Ovary (tissue), 9 donors: ENCODE measurements around the gene CACNA2D1. TPM values are rescaled to one million over a fixed set of nuclear protein-coding genes. Genes with fewer than 3 reads are reported as not detected.

ENCODE experiments used
- DNase-seq, 5 donors: peaks; one replicate each; pipeline ENCODE4 v3.0.0-alpha.2; 2019 to 2020
- H3K27ac ChIP-seq, 2 donors: fragments of 200-600 bp; one replicate each; pipeline versions ENCODE4 v1.5.1 to v1.8.0; 2019 to 2022
- H3K27me3 ChIP-seq: fragments of 200-600 bp; one replicate; pipeline ENCODE4 v1.8.0; 2022
- H3K36me3 ChIP-seq: fragments of 200-600 bp; sonication (generic); one replicate; pipeline ENCODE4 v1.5.1; 2019
- H3K4me1 ChIP-seq: one replicate; pipeline ENCODE4 v1.8.1; 2013; ENCODE audit warnings: mild to moderate bottlenecking, moderate library complexity; ENCODE audit not compliant: insufficient read depth
- H3K4me3 ChIP-seq: fragments of 200-600 bp; sonication (generic); one replicate; pipeline ENCODE4 v1.5.1; 2017
- H3K9me3 ChIP-seq, 2 donors: fragments of 200-600 bp in 1 of 2; sonication (generic) in 1 of 2; one replicate each; pipeline versions ENCODE4 v1.5.1 to v1.8.1; 2013 to 2019; ENCODE audit warnings: mild to moderate bottlenecking in 1 of 2, moderate library complexity in 1 of 2
- CTCF ChIP-seq, 3 donors: fragments of 450-650 bp in 2 of 3; fragments of 200-600 bp in 1 of 3; IDR thresholded peaks; one replicate each; pipeline versions ENCODE4 v1.5.1 to v1.8.0; 2016 to 2022; ENCODE audit warnings: antibody characterized with exemption in 3 of 3, mild to moderate bottlenecking in 1 of 3
- EP300 ChIP-seq: sonication (generic); formaldehyde crosslinking; IDR thresholded peaks from one replicate; pipeline ENCODE4 v1.6.1; 2017; ENCODE audit warnings: antibody characterized with exemption
- POLR2A ChIP-seq: fragments of 450-650 bp; IDR thresholded peaks from one replicate; pipeline ENCODE4 v1.6.1; 2017; ENCODE audit warnings: antibody characterized with exemption, mild to moderate bottlenecking, moderate library complexity
- WGBS, 3 donors: extraction: QIAGEN DNeasy Blood & Tissue Kit in 1 of 3; methylation state at CpG; one replicate each; pipeline versions ENCODE4 v1.1.5 to v1.1.7; 2013 to 2017; 5-methylcytosine and 5-hydroxymethylcytosine counted together
- intact Hi-C, 4 donors: fragments of 100-400 bp; cut with DNase I; formaldehyde crosslinking; loops; one replicate each; pipeline versions ENCODE4 v1.11.0 to v1.15.1; 2022 to 2023
- polyA plus RNA-seq, 2 donors: library from polyadenylated mRNA; stranded (reverse); fragments of 200-250 nt in 1 of 2; fragments of 350-450 nt in 1 of 2; fragmentation: Illumina TruSeq in 1 of 2; extraction: RNeasy Lipid Tissue Mini Kit (QIAGEN cat#74804) in 1 of 2; gene quantifications; one replicate each; pipeline ENCODE4 v1.2.3, GENCODE V29; 2013 to 2014
- total RNA-seq, 7 donors: library from RNA; depleted of rRNA in 2 of 7; stranded (reverse); fragments of >200 nt in 2 of 7; fragmentation: NEBNext Ultra II Directional in 3 of 7; extraction: Animal tissue kit (Norgen Biotek cat#: 25700) in 3 of 7; gene quantifications; one replicate each; pipeline versions ENCODE4 v1.1.0 to v1.2.4, GENCODE V29; 2016 to 2023
- donor health status: DM: no; HTN: no; CAD: no; lungs with moderate emphysema.
- donor health status: DM: no; HTN: no; CAD: no.
- donor health status: Bipolar disorder and iron deficiency.
- donor health status: DM: yes; HTN: yes; CAD: no.
- donor health status: DM: no; HTN: no; CAD: no.
- donor health status: DM: yes; HTN: yes; CAD: no.

The CACNA2D1 gene
- total and polyA plus RNA-seq, 9 donors = 6.6 to 34.2 (median 18.8) TPM

GRCh38 chr7:82294865-82295264, 148.7 kb downstream of the CACNA2D1 start:
- H3K36me3 ChIP-seq = no peaks in the 10 kb centered on the region
- no peak overlapping the region for H3K27ac ChIP-seq
- no peaks in the 10 kb centered on the region for H3K27me3 ChIP-seq
- no peaks in the 10 kb centered on the region for H3K4me1 ChIP-seq
- H3K9me3 ChIP-seq = no peaks in the 10 kb centered on the region
- WGBS, 3 donors = 84 to 87% (median 87%) methylated on average over 1 of the region's 1 CpG
- no peak overlapping the region for H3K4me3 ChIP-seq
- TF ChIP-seq POLR2A (no peak), CTCF (IDR thresholded peaks at IDR 0.05) (no peak), EP300 (no peak)
- DNase-seq = no peak
- intact Hi-C loops = loop anchor here in 1 of 4 donors (2.0 kb wide), 1 partner anchor 68 kb away; no protein-coding TSS in a partner anchor

GRCh38 chr7:82294382-82294784, 149.2 kb downstream of the CACNA2D1 start:
- intact Hi-C loops = loop anchor here in 1 of 4 donors (2.0 kb wide), 1 partner anchor 68 kb away; no protein-coding TSS in a partner anchor
- no peak overlapping the region for H3K27ac ChIP-seq
- TF ChIP-seq CTCF (IDR thresholded peaks at IDR 0.05) = no peak
- TF ChIP-seq POLR2A = no peak
- TF ChIP-seq EP300 = no peak

GRCh38 chr7:82293467-82293866, 150.1 kb downstream of the CACNA2D1 start:
- H3K4me1 ChIP-seq = no peaks in the 10 kb centered on the region
- H3K9me3 ChIP-seq = no peaks in the 10 kb centered on the region
- intact Hi-C loops = no loop called here
- no peak overlapping the region for H3K4me3 ChIP-seq
- 88 to 95% (median 90%) methylated on average over 1 of the region's 1 CpG for WGBS, 3 donors
- TF ChIP-seq EP300 (no peak), POLR2A (no peak), CTCF (IDR thresholded peaks at IDR 0.05) (no peak)
- no peak for DNase-seq
- H3K27me3 ChIP-seq = no peaks in the 10 kb centered on the region
- no peak overlapping the region for H3K27ac ChIP-seq
- H3K36me3 ChIP-seq = no peaks in the 10 kb centered on the region

More at GRCh38 chr7:82294382-82294784, 149.2 kb downstream of the CACNA2D1 start:
- 79 to 92% (median 90%) methylated on average over 1 of the region's 1 CpG for WGBS, 3 donors
- no peaks in the 10 kb centered on the region for H3K36me3 ChIP-seq
- no peak for DNase-seq
- no peaks in the 10 kb centered on the region for H3K4me1 ChIP-seq
- H3K27me3 ChIP-seq = no peaks in the 10 kb centered on the region
- H3K9me3 ChIP-seq = no peaks in the 10 kb centered on the region
- H3K4me3 ChIP-seq = no peak overlapping the region

GRCh38 chr7:82291931-82292330, 151.6 kb downstream of the CACNA2D1 start:
- 96 to 100% (median 98%) methylated on average over 1 of the region's 1 CpG for WGBS, 3 donors
- intact Hi-C loops = no loop called here
- H3K27me3 ChIP-seq = no peaks in the 10 kb centered on the region
- H3K9me3 ChIP-seq = no peaks in the 10 kb centered on the region
- H3K4me3 ChIP-seq = no peak overlapping the region
- H3K36me3 ChIP-seq = no peaks in the 10 kb centered on the region
- no peak for TF ChIP-seq POLR2A
- TF ChIP-seq CTCF (IDR thresholded peaks at IDR 0.05) = no peak
- TF ChIP-seq EP300 = no peak
- H3K27ac ChIP-seq = no peak overlapping the region
- H3K4me1 ChIP-seq = peaks cover 1% of the 10 kb centered on the region
- DNase-seq = no peak
